ENCODE data around the gene DMRT3. TPM values are rescaled to one million over a fixed set of nuclear protein-coding genes. Genes with fewer than 3 reads are reported as not detected.
"Not testable (repeated sequence)": the region's sequence is repeated elsewhere in the genome, so short reads cannot be mapped to it uniquely, and the experiment has no call there.

DMRT3 gene
- polyA plus RNA-seq, 3 donors: 0.99 to 1.6 (median 1.4) TPM

GRCh38 chr9:998299-999110 lies 22.1 kb downstream of the DMRT3 start:
- DNase-seq (ENCODE audit: low read depth in 3 of 3, low spot score in 2 of 3): not testable (repeated sequence)

- DNase-seq (ENCODE audit: low read depth in 3 of 3, low spot score in 2 of 3): no peak
Observed at GRCh38 chr9:1001838-1002237, 25.4 kb downstream of the DMRT3 start.

- DNase-seq (ENCODE audit: low read depth in 3 of 3, low spot score in 2 of 3): no peak
Observed at GRCh38 chr9:1002678-1003077, 26.2 kb downstream of the DMRT3 start.

- DNase-seq (ENCODE audit: low read depth in 3 of 3, low spot score in 2 of 3): no peak
Observed at GRCh38 chr9:1005043-1005667, 28.7 kb downstream of the DMRT3 start.

GRCh38 chr9:1007312-1007711 lies 30.9 kb downstream of the DMRT3 start:
- no peak for DNase-seq (ENCODE audit: low read depth in 3 of 3, low spot score in 2 of 3)

GRCh38 chr9:1008216-1008615 lies 31.8 kb downstream of the DMRT3 start:
- DNase-seq (ENCODE audit: low read depth in 3 of 3, low spot score in 2 of 3): no peak

- DNase-seq (ENCODE audit: low read depth in 3 of 3, low spot score in 2 of 3): peak; percentile 32 to 65 (median 41)
Observed at GRCh38 chr9:1009101-1009707, 32.7 kb downstream of the DMRT3 start.

- no peak for DNase-seq (ENCODE audit: low read depth in 3 of 3, low spot score in 2 of 3)
Observed at GRCh38 chr9:1013021-1013420, 36.6 kb downstream of the DMRT3 start.

- no peak for DNase-seq (ENCODE audit: low read depth in 3 of 3, low spot score in 2 of 3)
Observed at GRCh38 chr9:1014225-1014624, 37.8 kb downstream of the DMRT3 start.

GRCh38 chr9:1014640-1015039 lies 38.2 kb downstream of the DMRT3 start:
- DNase-seq (ENCODE audit: low read depth in 3 of 3, low spot score in 2 of 3): no peak

- no peak for DNase-seq (ENCODE audit: low read depth in 3 of 3, low spot score in 2 of 3)
Observed at GRCh38 chr9:1018121-1018520, 41.7 kb downstream of the DMRT3 start.

GRCh38 chr9:1024112-1024511 lies 47.7 kb downstream of the DMRT3 start:
- no peak for DNase-seq (ENCODE audit: low read depth in 3 of 3, low spot score in 2 of 3)

GRCh38 chr9:1025131-1025530 lies 48.7 kb downstream of the DMRT3 start:
- no peak for DNase-seq (ENCODE audit: low read depth in 3 of 3, low spot score in 2 of 3)

GRCh38 chr9:1026219-1026618 lies 49.8 kb downstream of the DMRT3 start:
- DNase-seq (ENCODE audit: low read depth in 3 of 3, low spot score in 2 of 3): no peak

- no peak for DNase-seq (ENCODE audit: low read depth in 3 of 3, low spot score in 2 of 3)
Observed at GRCh38 chr9:1028501-1029190, 52.2 kb downstream of the DMRT3 start.

GRCh38 chr9:1031951-1032601 lies 55.6 kb downstream of the DMRT3 start:
- no peak for DNase-seq (ENCODE audit: low read depth in 3 of 3, low spot score in 2 of 3)

GRCh38 chr9:1034271-1034670 lies 57.8 kb downstream of the DMRT3 start:
- DNase-seq (ENCODE audit: low read depth in 3 of 3, low spot score in 2 of 3): no peak

- DNase-seq (ENCODE audit: low read depth in 3 of 3, low spot score in 2 of 3): no peak
Observed at GRCh38 chr9:1039589-1039988, 63.1 kb downstream of the DMRT3 start.
